Spinal cord (tissue), 10 donors: ENCODE measurements around the gene PAX7. TPM values are rescaled to one million over a fixed set of nuclear protein-coding genes. Genes with fewer than 3 reads are reported as not detected.

Experiments used
- DNase-seq, 6 donors: peaks; one replicate each; pipeline versions ENCODE4 v3.0.0 to v3.0.0-alpha.2; 2013 to 2015; ENCODE audit warnings: low spot score in 6 of 6, low read depth in 4 of 6
- H3K27ac ChIP-seq: one replicate; pipeline ENCODE4 v1.5.1; 2013; ENCODE audit warnings: low read depth, low read length, control low read depth
- H3K27me3 ChIP-seq: one replicate; pipeline ENCODE4 v1.6.1; 2013; ENCODE audit warnings: low read length; ENCODE audit not compliant: control insufficient read depth, insufficient read depth
- H3K36me3 ChIP-seq: one replicate; pipeline ENCODE4 v1.6.1; 2013; ENCODE audit warnings: low read length; ENCODE audit not compliant: control insufficient read depth, insufficient read depth
- H3K4me1 ChIP-seq: one replicate; pipeline ENCODE4 v1.6.1; 2013; ENCODE audit warnings: low read length; ENCODE audit not compliant: control insufficient read depth, insufficient read depth
- H3K4me3 ChIP-seq: one replicate; pipeline ENCODE4 v1.5.1; 2013; ENCODE audit warnings: low read depth, low read length, control low read depth
- H3K9me3 ChIP-seq: one replicate; pipeline ENCODE4 v1.6.1; 2013; ENCODE audit warnings: low read length; ENCODE audit not compliant: control insufficient read depth, insufficient read depth
- WGBS: methylation state at CpG from one replicate; pipeline ENCODE4 v1.1.5; 2013; ENCODE audit warnings: missing lambda C conversion rate; ENCODE audit not compliant: insufficient coverage; 5-methylcytosine and 5-hydroxymethylcytosine counted together
- polyA plus RNA-seq, 2 donors: library from polyadenylated mRNA; unstranded; fragments of 120-200 nt; gene quantifications; one replicate each; pipeline ENCODE4 v1.2.1, GENCODE V29; 2013; ENCODE audit not compliant: insufficient read length in 2 of 2
- total RNA-seq, 2 donors: library from RNA; depleted of rRNA in 1 of 2; stranded (reverse); fragments of 120-200 nt in 1 of 2; fragments of >200 nt in 1 of 2; gene quantifications; one replicate each; pipeline versions ENCODE4 v1.2.3 to v1.2.4, GENCODE V29; 2013 to 2014
- donor health status: healthy.

Gene PAX7
- total and polyA plus RNA-seq, 4 donors = 1.5 to 6.1 (median 3.4) TPM

GRCh38 chr1:18646091-18646785 is 15.6 kb downstream of the PAX7 start:
- H3K27ac ChIP-seq = no peak overlapping the region
- H3K4me1 ChIP-seq = peaks cover 38% of the 10 kb centered on the region
- peak in 1 of 6 donors; percentile 31 for DNase-seq
- no peaks in the 10 kb centered on the region for H3K9me3 ChIP-seq
- 11% methylated on average over 34 of the region's 35 CpGs for WGBS
- peaks cover 92% of the 10 kb centered on the region for H3K27me3 ChIP-seq
- H3K36me3 ChIP-seq = peaks cover 5% of the 10 kb centered on the region
- no peak overlapping the region for H3K4me3 ChIP-seq

DNA sequence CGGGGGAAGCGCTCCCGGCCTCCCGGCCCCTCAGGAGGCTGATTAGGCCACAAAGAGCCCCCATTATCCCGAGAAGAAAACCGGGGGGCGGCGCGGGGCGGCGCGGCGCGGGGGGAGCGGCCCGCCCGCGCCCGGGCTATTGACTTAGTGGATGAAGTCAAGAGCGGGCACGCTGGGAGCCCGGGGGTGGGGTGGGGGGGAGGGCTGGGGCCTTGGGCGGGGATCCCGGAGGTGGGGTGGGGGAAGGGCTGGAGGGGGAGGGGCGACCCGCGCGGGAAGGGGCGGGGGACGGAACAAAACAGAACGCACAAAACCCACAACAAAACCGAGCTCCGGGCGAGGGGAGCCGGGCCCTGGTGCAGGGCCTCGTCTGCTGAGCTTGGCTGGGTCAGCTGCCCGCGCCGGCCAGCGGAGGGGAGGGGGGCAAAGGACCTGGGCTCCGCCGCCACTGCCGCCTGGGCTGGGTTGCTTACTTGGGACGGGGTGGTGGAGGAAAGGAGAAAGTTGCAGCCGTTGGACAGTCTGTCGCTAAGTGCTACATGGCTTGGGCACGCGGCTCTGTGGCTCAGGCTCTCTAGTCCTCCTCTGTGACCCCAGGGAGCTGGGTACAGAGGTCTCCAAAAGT is 16.3 kb downstream of the PAX7 start:
- WGBS = 5% methylated on average over 20 of the region's 48 CpGs
- no peaks in the 10 kb centered on the region for H3K9me3 ChIP-seq
- H3K36me3 ChIP-seq = peaks cover 5% of the 10 kb centered on the region
- H3K4me3 ChIP-seq = no peak overlapping the region
- peaks cover 90% of the 10 kb centered on the region for H3K27me3 ChIP-seq
- peaks cover 36% of the 10 kb centered on the region for H3K4me1 ChIP-seq
- DNase-seq = peak in 1 of 6 donors; percentile 11
- H3K27ac ChIP-seq = no peak overlapping the region

GRCh38 chr1:18647681-18648214 is 17.1 kb downstream of the PAX7 start:
- DNase-seq = no peak
- H3K27ac ChIP-seq = no peak overlapping the region
- no peaks in the 10 kb centered on the region for H3K9me3 ChIP-seq
- H3K27me3 ChIP-seq = peaks cover 91% of the 10 kb centered on the region
- WGBS = 42% methylated on average over 3 of the region's 3 CpGs
- H3K36me3 ChIP-seq = peaks cover 5% of the 10 kb centered on the region
- no peak overlapping the region for H3K4me3 ChIP-seq
- H3K4me1 ChIP-seq = peaks cover 35% of the 10 kb centered on the region

GRCh38 chr1:18649693-18650370 is 19.2 kb downstream of the PAX7 start:
- DNase-seq = no peak
- H3K4me3 ChIP-seq = no peak overlapping the region
- peaks cover 89% of the 10 kb centered on the region for H3K27me3 ChIP-seq
- 72% methylated on average over 4 of the region's 5 CpGs for WGBS
- peaks cover 34% of the 10 kb centered on the region for H3K4me1 ChIP-seq
- H3K36me3 ChIP-seq = no peaks in the 10 kb centered on the region
- H3K9me3 ChIP-seq = no peaks in the 10 kb centered on the region
- no peak overlapping the region for H3K27ac ChIP-seq

DNA sequence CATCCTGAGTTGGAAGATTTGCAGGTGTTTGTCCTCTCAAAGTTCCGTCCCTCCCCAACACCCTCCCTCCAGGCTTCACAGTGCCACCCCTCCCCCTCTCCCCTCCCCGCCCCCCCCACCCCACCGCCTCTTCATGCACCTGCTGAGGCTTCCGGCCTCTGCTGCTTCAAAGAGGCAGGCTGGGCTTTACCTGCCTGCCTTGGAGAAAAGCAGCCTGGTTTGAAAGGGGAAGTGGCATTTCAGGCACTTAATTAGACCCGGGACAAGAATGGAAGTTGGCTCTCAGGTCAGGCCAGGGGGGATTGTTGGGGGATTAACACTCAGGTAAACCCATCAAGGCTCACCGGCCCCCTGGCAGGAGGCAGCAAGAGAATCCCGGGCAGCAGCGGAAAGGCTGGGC is 21.1 kb downstream of the PAX7 start:
- Histone ChIP-seq H3K36me3 (no peaks in the 10 kb centered on the region), H3K27ac (no peak overlapping the region), H3K9me3 (no peaks in the 10 kb centered on the region), H3K4me1 (peaks cover 29% of the 10 kb centered on the region), H3K27me3 (peaks cover 71% of the 10 kb centered on the region), H3K4me3 (no peak overlapping the region)
- 24% methylated on average over 2 of the region's 8 CpGs for WGBS
- DNase-seq = no peak

GRCh38 chr1:18652791-18653190 is 22.1 kb downstream of the PAX7 start:
- no peak for DNase-seq
- WGBS = 43% methylated on average over 1 of the region's 1 CpG
- H3K27ac ChIP-seq = no peak overlapping the region
- H3K36me3 ChIP-seq = no peaks in the 10 kb centered on the region
- no peak overlapping the region for H3K4me3 ChIP-seq
- H3K4me1 ChIP-seq = peaks cover 36% of the 10 kb centered on the region
- peaks cover 62% of the 10 kb centered on the region for H3K27me3 ChIP-seq
- H3K9me3 ChIP-seq = no peaks in the 10 kb centered on the region

- peaks cover 39% of the 10 kb centered on the region for H3K4me1 ChIP-seq
- peaks cover 58% of the 10 kb centered on the region for H3K27me3 ChIP-seq
- no peak overlapping the region for H3K4me3 ChIP-seq
- H3K9me3 ChIP-seq = no peaks in the 10 kb centered on the region
- no peak overlapping the region for H3K27ac ChIP-seq
- whole genome bisulfite sequencing = 71% methylated on average over 8 of the region's 8 CpGs
- DNase-seq = no peak
- H3K36me3 ChIP-seq = no peaks in the 10 kb centered on the region
Measured at GRCh38 chr1:18653367-18653766, 22.7 kb downstream of the PAX7 start.

DNA sequence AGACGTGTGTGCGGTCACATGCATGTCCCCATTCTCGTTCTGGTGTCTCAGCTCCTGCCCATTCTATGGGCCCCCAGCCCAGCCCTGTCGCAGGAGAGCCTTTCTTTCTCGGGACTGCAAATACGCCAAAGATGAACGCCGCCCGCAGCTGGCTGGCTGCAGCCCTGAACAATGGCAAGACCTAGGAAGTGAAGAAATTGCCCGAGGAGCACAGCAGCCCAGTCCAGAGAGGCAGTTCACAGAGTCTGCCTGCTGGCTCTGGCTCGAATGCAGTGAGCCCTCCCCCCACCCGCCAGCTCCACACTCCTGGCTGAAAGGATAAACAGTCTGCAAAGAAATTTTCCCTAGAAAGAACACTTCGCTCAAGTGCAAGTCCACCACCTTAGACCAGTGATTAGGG is 23.3 kb downstream of the PAX7 start:
- WGBS = 25% methylated on average over 10 of the region's 13 CpGs
- DNase-seq = peak in 1 of 6 donors; percentile 38
- H3K4me1 ChIP-seq = peaks cover 42% of the 10 kb centered on the region
- H3K27ac ChIP-seq = no peak overlapping the region
- no peaks in the 10 kb centered on the region for H3K36me3 ChIP-seq
- H3K27me3 ChIP-seq = peaks cover 52% of the 10 kb centered on the region
- no peaks in the 10 kb centered on the region for H3K9me3 ChIP-seq
- no peak overlapping the region for H3K4me3 ChIP-seq

DNA sequence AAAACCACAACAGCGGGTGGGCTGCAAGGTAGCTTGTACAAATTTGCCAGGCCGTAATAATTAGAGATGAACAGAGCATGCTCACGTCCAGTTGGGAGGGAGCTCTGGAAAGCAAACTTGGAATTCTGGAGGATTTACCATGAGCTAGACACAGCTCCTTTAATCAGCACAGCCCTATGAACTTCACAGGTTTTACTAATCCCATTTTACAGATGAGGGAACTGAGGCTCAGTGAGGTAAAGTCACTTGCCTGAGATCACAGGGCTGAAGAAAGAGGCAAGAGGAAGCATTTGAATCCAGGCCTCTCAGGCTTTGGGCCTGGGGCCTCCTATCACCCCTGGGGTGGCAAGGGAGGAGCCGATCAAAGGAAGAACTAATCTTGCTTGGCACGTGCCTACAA is 24.0 kb downstream of the PAX7 start:
- H3K36me3 ChIP-seq = no peaks in the 10 kb centered on the region
- H3K27me3 ChIP-seq = peaks cover 49% of the 10 kb centered on the region
- no peaks in the 10 kb centered on the region for H3K9me3 ChIP-seq
- 86% methylated on average over 1 of the region's 5 CpGs for WGBS
- H3K4me1 ChIP-seq = peaks cover 42% of the 10 kb centered on the region
- H3K4me3 ChIP-seq = no peak overlapping the region
- DNase-seq = no peak
- H3K27ac ChIP-seq = no peak overlapping the region
